Activated CD4-positive, CD25-positive, alpha-beta regulatory T cell (primary cell): Measurements from ENCODE around the gene HADHB.
"Not testable (repeated sequence)": the region's sequence is repeated elsewhere in the genome, so short reads cannot be mapped to it uniquely, and the experiment has no call there.

Experiments used
- DNase-seq, 4 experiments: peaks; one replicate each; lab custom pipeline; 2025; lab: John Stamatoyannopoulos, UW

HADHB gene

GRCh38 chr2:26329083-26329482 lies 84.3 kb downstream of the HADHB start:
- not testable (repeated sequence) for DNase-seq

GRCh38 chr2:26330114-26330549 lies 85.4 kb downstream of the HADHB start:
- peak; percentile 64 to 79 (median 70) for DNase-seq

- DNase-seq = no peak
Measured at GRCh38 chr2:26330604-26331003, 85.9 kb downstream of the HADHB start.

GRCh38 chr2:26331321-26331720 lies 86.6 kb downstream of the HADHB start:
- DNase-seq = not testable (repeated sequence)

- no peak for DNase-seq
Measured at GRCh38 chr2:26333293-26333692, 88.6 kb downstream of the HADHB start.

- DNase-seq = no peak
Measured at GRCh38 chr2:26335231-26335630, 90.5 kb downstream of the HADHB start.

- no peak for DNase-seq
Measured at GRCh38 chr2:26336719-26337118, 92.0 kb downstream of the HADHB start.

GRCh38 chr2:26337298-26337697 lies 92.6 kb downstream of the HADHB start:
- no peak for DNase-seq
